WTC11 (cell line): ENCODE measurements around the gene RYR3. TPM values are rescaled to one million over a fixed set of nuclear protein-coding genes. Genes with fewer than 3 reads are reported as not detected.

Experiments
- ATAC-seq: fragments of 200-7000 bp; cut with Tn5 transposase; 2 replicates; pipeline ENCODE4 v1.10.0; 2021; ENCODE audit warnings: mild to moderate bottlenecking, moderate library complexity
- CTCF ChIA-PET: fragments of 300-600 bp; sonication (Branson Sonifier 250); formaldehyde crosslinking; loops from one replicate; lab custom pipeline; 2021; ENCODE audit warnings: antibody characterized with exemption; lab: Charles Lee
- POLR2A ChIA-PET: fragments of 350-600 bp; sonication (Branson Sonifier 250); formaldehyde crosslinking; loops from one replicate; lab custom pipeline; 2021; ENCODE audit warnings: antibody characterized with exemption; lab: Charles Lee
- DNase-seq: peaks from one replicate; pipeline ENCODE4 v3.0.0; 2021; ENCODE audit warnings: low spot score
- H3K27ac Mint-ChIP-seq: 2 replicates; pipeline ENCODE4 v1.8.0; 2021; ENCODE audit warnings: mixed read lengths
- H3K27me3 Mint-ChIP-seq: 2 replicates; pipeline ENCODE4 v1.8.0; 2021; ENCODE audit warnings: low read depth, mild to moderate bottlenecking, moderate library complexity, mixed read lengths
- H3K36me3 Mint-ChIP-seq: 2 replicates; pipeline ENCODE4 v1.8.0; 2021; ENCODE audit warnings: mixed read lengths
- H3K4me1 Mint-ChIP-seq: 2 replicates; pipeline ENCODE4 v1.8.0; 2022; ENCODE audit warnings: mixed read lengths
- H3K4me3 Mint-ChIP-seq: 2 replicates; pipeline ENCODE4 v1.8.0; 2021; ENCODE audit warnings: mild to moderate bottlenecking, moderate library complexity, mixed read lengths
- H3K9me3 Mint-ChIP-seq: 2 replicates; pipeline ENCODE4 v1.8.0; 2021; ENCODE audit warnings: mixed read lengths
- ETV6 ChIP-seq: sonication (generic); formaldehyde crosslinking; IDR thresholded peaks from 2 replicates; pipeline ENCODE4 v1.8.1; 2022; ENCODE audit warnings: mild to moderate bottlenecking, missing genetic modification reagents
- MYBL2 ChIP-seq: sonication (generic); formaldehyde crosslinking; IDR thresholded peaks from 2 replicates; pipeline ENCODE4 v1.8.1; 2023; ENCODE audit warnings: mild to moderate bottlenecking, moderate library complexity, missing genetic modification reagents
- RORB ChIP-seq: fragments of 250-450 bp; sonication (Bioruptor Pico); IDR thresholded peaks from 2 replicates; pipeline ENCODE4 v1.9.0; 2021; ENCODE audit warnings: mild to moderate bottlenecking
- TCF7 ChIP-seq: sonication (generic); formaldehyde crosslinking; IDR thresholded peaks from 2 replicates; pipeline ENCODE4 v1.8.0; 2022; ENCODE audit warnings: mild to moderate bottlenecking, low read depth, missing genetic modification reagents, moderate library complexity
- ZBTB21 ChIP-seq: sonication (generic); formaldehyde crosslinking; IDR thresholded peaks from 2 replicates; pipeline ENCODE4 v1.8.1; 2023; ENCODE audit warnings: mild to moderate bottlenecking, missing genetic modification reagents, borderline replicate concordance
- ZNF232 ChIP-seq: sonication (generic); formaldehyde crosslinking; IDR thresholded peaks from 2 replicates; pipeline ENCODE4 v1.8.0; 2022; ENCODE audit warnings: mild to moderate bottlenecking, missing genetic modification reagents
- total RNA-seq: library from RNA; stranded (reverse); gene quantifications from 3 replicates; pipeline ENCODE4 v1.2.3, GENCODE V29; 2021
- TF ChIP-seq, protein P1 (sequence below): fragments of 250-450 bp; sonication (Bioruptor Pico); IDR thresholded peaks from 2 replicates; pipeline ENCODE4 v1.9.0; 2021; ENCODE audit warnings: mild to moderate bottlenecking
- TF ChIP-seq, protein P2 (sequence below): sonication (generic); formaldehyde crosslinking; IDR thresholded peaks from 2 replicates; pipeline ENCODE4 v1.8.0; 2022; ENCODE audit warnings: mild to moderate bottlenecking, missing genetic modification reagents
- TF ChIP-seq, protein P3 (sequence below): fragments of 200-600 bp; IDR thresholded peaks from 2 replicates; pipeline ENCODE4 v1.8.0; 2022; ENCODE audit warnings: antibody characterized with exemption
- TF ChIP-seq, protein P4 (sequence below): fragments of 250-450 bp; sonication (Bioruptor Pico); IDR thresholded peaks from 2 replicates; pipeline ENCODE4 v2.1.2; 2022; ENCODE audit warnings: mild to moderate bottlenecking, moderate library complexity
- TF ChIP-seq, protein P5 (sequence below): sonication (generic); formaldehyde crosslinking; IDR thresholded peaks from 2 replicates; pipeline ENCODE4 v1.8.0; 2022; ENCODE audit warnings: missing genetic modification reagents
- TF ChIP-seq, protein P6 (sequence below): sonication (generic); formaldehyde crosslinking; IDR thresholded peaks from 2 replicates; pipeline ENCODE4 v1.8.0; 2023; ENCODE audit warnings: mild to moderate bottlenecking, missing genetic modification reagents

Gene RYR3
- total RNA-seq, 1 experiment from 2014 or later, result 1.4 TPM

DNA sequence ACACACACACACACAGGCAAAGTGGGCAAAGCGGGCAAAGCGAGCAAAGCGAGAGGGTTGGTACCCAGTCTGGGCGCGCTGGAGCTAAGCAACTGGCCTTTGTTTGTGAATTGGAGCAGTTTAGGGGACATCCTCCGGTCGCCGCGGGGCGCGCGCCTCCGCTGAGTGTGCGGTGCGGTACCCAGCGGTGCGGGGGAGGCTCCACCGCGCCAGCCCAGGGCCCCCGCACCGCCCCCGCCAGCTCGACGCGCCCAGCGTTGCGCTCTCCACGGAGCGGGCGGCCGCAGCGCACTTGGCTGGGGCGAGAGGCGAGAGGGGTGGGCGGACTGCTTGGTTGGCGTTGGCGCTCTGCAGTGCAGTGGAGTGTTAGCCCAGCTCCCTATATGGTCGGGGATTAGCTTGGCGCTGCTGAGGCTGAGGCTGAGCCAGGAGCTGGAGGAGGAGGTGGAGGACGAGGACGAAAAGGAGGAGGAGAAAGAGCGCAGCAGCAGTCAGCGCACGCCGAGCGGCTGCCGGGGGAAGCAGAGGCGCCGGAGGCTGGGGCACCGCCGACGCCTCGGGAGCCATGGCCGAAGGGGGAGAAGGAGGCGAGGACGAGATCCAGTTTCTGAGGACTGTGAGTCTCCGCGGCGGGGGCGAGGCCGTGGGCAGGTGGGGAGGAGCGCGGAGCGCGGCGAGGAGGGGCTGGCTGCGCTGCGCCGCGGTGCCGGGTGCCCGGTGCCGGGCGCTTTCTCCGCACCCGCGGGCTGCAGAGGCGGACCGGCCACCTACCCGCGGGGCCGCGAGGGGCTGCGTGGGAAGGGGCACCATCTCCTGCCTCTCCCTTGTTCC is at the start of gene RYR3 (continued):
- TF ChIP-seq, protein P1, sequence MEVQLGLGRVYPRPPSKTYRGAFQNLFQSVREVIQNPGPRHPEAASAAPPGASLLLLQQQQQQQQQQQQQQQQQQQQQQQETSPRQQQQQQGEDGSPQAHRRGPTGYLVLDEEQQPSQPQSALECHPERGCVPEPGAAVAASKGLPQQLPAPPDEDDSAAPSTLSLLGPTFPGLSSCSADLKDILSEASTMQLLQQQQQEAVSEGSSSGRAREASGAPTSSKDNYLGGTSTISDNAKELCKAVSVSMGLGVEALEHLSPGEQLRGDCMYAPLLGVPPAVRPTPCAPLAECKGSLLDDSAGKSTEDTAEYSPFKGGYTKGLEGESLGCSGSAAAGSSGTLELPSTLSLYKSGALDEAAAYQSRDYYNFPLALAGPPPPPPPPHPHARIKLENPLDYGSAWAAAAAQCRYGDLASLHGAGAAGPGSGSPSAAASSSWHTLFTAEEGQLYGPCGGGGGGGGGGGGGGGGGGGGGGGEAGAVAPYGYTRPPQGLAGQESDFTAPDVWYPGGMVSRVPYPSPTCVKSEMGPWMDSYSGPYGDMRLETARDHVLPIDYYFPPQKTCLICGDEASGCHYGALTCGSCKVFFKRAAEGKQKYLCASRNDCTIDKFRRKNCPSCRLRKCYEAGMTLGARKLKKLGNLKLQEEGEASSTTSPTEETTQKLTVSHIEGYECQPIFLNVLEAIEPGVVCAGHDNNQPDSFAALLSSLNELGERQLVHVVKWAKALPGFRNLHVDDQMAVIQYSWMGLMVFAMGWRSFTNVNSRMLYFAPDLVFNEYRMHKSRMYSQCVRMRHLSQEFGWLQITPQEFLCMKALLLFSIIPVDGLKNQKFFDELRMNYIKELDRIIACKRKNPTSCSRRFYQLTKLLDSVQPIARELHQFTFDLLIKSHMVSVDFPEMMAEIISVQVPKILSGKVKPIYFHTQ (CRISPR knock-in tag), result no peak
- no peak for TF ChIP-seq ETV6

DNA sequence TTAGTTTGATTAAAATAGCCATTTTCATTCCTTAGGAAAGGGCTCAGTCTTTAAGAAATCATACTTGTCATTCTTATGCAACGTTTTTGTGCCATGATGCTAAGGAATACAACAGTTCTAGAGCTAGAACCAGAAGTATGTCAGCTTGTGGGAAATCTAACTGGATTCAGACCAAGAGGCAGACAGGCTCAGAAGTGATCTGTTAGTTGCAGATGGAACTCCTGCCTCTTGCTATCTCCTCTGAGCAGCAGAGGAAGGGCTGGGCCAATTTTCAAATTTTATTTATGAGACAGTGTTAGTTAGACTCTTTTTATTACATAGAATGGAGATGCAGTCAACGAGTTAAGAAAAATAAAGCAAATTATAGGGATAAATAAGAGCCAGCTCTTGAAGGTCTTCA is 48.5 kb upstream of the RYR3 start:
- DNase-seq (no peak), ATAC-seq (no peak)
- CTCF ChIA-PET, result interaction anchor here (0.8 kb wide), 1 partner anchor 438 kb away, joined by 3 read pairs; no protein-coding TSS in a partner anchor
- POLR2A ChIA-PET, result no interaction called here
- H3K4me1 Mint-ChIP-seq, result peaks cover 7% of the 10 kb centered on the region
- TF ChIP-seq, protein P2, sequence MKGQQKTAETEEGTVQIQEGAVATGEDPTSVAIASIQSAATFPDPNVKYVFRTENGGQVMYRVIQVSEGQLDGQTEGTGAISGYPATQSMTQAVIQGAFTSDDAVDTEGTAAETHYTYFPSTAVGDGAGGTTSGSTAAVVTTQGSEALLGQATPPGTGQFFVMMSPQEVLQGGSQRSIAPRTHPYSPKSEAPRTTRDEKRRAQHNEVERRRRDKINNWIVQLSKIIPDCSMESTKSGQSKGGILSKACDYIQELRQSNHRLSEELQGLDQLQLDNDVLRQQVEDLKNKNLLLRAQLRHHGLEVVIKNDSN (CRISPR knock-in tag), result no peak
- TF ChIP-seq ZBTB21, result no peak
- TF ChIP-seq, protein P3, sequence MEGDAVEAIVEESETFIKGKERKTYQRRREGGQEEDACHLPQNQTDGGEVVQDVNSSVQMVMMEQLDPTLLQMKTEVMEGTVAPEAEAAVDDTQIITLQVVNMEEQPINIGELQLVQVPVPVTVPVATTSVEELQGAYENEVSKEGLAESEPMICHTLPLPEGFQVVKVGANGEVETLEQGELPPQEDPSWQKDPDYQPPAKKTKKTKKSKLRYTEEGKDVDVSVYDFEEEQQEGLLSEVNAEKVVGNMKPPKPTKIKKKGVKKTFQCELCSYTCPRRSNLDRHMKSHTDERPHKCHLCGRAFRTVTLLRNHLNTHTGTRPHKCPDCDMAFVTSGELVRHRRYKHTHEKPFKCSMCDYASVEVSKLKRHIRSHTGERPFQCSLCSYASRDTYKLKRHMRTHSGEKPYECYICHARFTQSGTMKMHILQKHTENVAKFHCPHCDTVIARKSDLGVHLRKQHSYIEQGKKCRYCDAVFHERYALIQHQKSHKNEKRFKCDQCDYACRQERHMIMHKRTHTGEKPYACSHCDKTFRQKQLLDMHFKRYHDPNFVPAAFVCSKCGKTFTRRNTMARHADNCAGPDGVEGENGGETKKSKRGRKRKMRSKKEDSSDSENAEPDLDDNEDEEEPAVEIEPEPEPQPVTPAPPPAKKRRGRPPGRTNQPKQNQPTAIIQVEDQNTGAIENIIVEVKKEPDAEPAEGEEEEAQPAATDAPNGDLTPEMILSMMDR, result no peak
- TF ChIP-seq, protein P4, sequence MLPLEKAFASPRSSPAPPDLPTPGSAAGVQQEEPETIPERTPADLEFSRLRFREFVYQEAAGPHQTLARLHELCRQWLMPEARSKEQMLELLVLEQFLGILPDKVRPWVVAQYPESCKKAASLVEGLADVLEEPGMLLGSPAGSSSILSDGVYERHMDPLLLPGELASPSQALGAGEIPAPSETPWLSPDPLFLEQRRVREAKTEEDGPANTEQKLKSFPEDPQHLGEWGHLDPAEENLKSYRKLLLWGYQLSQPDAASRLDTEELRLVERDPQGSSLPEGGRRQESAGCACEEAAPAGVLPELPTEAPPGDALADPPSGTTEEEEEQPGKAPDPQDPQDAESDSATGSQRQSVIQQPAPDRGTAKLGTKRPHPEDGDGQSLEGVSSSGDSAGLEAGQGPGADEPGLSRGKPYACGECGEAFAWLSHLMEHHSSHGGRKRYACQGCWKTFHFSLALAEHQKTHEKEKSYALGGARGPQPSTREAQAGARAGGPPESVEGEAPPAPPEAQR (CRISPR knock-in tag), result no peak
- TF ChIP-seq TCF7 (CRISPR knock-in tag), result no peak
- no peak for TF ChIP-seq RORB (CRISPR knock-in tag)
- TF ChIP-seq, protein P5, sequence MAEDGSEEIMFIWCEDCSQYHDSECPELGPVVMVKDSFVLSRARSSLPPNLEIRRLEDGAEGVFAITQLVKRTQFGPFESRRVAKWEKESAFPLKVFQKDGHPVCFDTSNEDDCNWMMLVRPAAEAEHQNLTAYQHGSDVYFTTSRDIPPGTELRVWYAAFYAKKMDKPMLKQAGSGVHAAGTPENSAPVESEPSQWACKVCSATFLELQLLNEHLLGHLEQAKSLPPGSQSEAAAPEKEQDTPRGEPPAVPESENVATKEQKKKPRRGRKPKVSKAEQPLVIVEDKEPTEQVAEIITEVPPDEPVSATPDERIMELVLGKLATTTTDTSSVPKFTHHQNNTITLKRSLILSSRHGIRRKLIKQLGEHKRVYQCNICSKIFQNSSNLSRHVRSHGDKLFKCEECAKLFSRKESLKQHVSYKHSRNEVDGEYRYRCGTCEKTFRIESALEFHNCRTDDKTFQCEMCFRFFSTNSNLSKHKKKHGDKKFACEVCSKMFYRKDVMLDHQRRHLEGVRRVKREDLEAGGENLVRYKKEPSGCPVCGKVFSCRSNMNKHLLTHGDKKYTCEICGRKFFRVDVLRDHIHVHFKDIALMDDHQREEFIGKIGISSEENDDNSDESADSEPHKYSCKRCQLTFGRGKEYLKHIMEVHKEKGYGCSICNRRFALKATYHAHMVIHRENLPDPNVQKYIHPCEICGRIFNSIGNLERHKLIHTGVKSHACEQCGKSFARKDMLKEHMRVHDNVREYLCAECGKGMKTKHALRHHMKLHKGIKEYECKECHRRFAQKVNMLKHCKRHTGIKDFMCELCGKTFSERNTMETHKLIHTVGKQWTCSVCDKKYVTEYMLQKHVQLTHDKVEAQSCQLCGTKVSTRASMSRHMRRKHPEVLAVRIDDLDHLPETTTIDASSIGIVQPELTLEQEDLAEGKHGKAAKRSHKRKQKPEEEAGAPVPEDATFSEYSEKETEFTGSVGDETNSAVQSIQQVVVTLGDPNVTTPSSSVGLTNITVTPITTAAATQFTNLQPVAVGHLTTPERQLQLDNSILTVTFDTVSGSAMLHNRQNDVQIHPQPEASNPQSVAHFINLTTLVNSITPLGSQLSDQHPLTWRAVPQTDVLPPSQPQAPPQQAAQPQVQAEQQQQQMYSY, result no peak
- TF ChIP-seq, protein P6, sequence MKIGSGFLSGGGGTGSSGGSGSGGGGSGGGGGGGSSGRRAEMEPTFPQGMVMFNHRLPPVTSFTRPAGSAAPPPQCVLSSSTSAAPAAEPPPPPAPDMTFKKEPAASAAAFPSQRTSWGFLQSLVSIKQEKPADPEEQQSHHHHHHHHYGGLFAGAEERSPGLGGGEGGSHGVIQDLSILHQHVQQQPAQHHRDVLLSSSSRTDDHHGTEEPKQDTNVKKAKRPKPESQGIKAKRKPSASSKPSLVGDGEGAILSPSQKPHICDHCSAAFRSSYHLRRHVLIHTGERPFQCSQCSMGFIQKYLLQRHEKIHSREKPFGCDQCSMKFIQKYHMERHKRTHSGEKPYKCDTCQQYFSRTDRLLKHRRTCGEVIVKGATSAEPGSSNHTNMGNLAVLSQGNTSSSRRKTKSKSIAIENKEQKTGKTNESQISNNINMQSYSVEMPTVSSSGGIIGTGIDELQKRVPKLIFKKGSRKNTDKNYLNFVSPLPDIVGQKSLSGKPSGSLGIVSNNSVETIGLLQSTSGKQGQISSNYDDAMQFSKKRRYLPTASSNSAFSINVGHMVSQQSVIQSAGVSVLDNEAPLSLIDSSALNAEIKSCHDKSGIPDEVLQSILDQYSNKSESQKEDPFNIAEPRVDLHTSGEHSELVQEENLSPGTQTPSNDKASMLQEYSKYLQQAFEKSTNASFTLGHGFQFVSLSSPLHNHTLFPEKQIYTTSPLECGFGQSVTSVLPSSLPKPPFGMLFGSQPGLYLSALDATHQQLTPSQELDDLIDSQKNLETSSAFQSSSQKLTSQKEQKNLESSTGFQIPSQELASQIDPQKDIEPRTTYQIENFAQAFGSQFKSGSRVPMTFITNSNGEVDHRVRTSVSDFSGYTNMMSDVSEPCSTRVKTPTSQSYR, result no peak
- TF ChIP-seq ZNF232 (CRISPR knock-in tag), result no peak
- TF ChIP-seq MYBL2, result no peak
- no peaks in the 10 kb centered on the region for H3K27me3 Mint-ChIP-seq
- no peak overlapping the region for H3K27ac Mint-ChIP-seq
- peaks cover 12% of the 10 kb centered on the region for H3K9me3 Mint-ChIP-seq
- H3K4me3 Mint-ChIP-seq, result no peak overlapping the region
- H3K36me3 Mint-ChIP-seq, result no peaks in the 10 kb centered on the region
